Measurements from ENCODE around the gene FOLR1. TPM values are rescaled to one million over a fixed set of nuclear protein-coding genes. Genes with fewer than 3 reads are reported as not detected.
"Not testable (repeated sequence)": the region's sequence is repeated elsewhere in the genome, so short reads cannot be mapped to it uniquely, and the experiment has no call there.

FOLR1 gene
- total RNA-seq, 2 donors from 2014 or later: 13.8 to 19.3 TPM

DNA sequence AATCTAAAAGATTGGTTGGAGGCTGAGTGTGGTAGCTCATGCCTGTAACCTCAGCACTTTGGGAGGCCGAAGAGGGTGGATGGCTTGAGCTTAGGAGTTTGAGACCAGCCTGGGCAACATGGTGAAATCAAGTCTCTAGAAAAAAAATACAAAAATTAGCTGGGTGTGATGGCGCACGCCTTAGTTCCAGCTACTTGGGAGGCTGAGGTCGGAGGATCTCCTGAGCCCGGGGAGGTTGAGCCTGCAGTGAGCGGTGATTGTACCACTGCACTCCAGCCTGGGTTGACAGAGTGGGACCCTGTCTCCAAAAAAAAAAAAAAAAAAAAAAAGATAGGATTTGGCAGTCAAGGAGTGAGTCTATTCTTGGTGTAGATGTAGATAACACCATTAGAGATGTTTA is 10.6 kb downstream of the FOLR1 start:
- H3K4me1 Mint-ChIP-seq: no peaks in the 10 kb centered on the region
- no peak overlapping the region for H3K27ac ChIP-seq (ENCODE audit: low read depth, low read length)
- no peaks in the 10 kb centered on the region for H3K9me3 ChIP-seq (ENCODE audit: control insufficient read depth, low read length)
- H3K4me3 ChIP-seq (ENCODE audit: low read length): no peak overlapping the region
- no peak overlapping the region for H3K4me3 Mint-ChIP-seq
- H3K9ac ChIP-seq (ENCODE audit: extremely low read depth, low read length, poor library complexity, severe bottlenecking): no peak overlapping the region
- no peak overlapping the region for H3K27ac Mint-ChIP-seq
- 92 to 97% methylated on average over 6 of the region's 6 CpGs for WGBS, 2 experiments (ENCODE audit: insufficient coverage in 1 of 2, insufficient read length in 1 of 2)
- no peaks in the 10 kb centered on the region for H3K36me3 Mint-ChIP-seq (ENCODE audit: low read depth)
- H3K27me3 ChIP-seq (ENCODE audit: control insufficient read depth, insufficient read depth, low read length, poor library complexity, severe bottlenecking): no peaks in the 10 kb centered on the region
- no peaks in the 10 kb centered on the region for H3K4me1 ChIP-seq (ENCODE audit: control insufficient read depth, insufficient read depth, low read length)
- no peaks in the 10 kb centered on the region for H3K9me3 Mint-ChIP-seq
- peak; percentile 12 for DNase-seq
- TF ChIP-seq, protein P1, sequence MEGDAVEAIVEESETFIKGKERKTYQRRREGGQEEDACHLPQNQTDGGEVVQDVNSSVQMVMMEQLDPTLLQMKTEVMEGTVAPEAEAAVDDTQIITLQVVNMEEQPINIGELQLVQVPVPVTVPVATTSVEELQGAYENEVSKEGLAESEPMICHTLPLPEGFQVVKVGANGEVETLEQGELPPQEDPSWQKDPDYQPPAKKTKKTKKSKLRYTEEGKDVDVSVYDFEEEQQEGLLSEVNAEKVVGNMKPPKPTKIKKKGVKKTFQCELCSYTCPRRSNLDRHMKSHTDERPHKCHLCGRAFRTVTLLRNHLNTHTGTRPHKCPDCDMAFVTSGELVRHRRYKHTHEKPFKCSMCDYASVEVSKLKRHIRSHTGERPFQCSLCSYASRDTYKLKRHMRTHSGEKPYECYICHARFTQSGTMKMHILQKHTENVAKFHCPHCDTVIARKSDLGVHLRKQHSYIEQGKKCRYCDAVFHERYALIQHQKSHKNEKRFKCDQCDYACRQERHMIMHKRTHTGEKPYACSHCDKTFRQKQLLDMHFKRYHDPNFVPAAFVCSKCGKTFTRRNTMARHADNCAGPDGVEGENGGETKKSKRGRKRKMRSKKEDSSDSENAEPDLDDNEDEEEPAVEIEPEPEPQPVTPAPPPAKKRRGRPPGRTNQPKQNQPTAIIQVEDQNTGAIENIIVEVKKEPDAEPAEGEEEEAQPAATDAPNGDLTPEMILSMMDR (conservative IDR thresholded peaks at IDR 0.05): no peak
- no peaks in the 10 kb centered on the region for H3K36me3 ChIP-seq (ENCODE audit: control insufficient read depth, insufficient read depth, low read length)
- no peaks in the 10 kb centered on the region for H3K27me3 Mint-ChIP-seq (ENCODE audit: insufficient read depth)

DNA sequence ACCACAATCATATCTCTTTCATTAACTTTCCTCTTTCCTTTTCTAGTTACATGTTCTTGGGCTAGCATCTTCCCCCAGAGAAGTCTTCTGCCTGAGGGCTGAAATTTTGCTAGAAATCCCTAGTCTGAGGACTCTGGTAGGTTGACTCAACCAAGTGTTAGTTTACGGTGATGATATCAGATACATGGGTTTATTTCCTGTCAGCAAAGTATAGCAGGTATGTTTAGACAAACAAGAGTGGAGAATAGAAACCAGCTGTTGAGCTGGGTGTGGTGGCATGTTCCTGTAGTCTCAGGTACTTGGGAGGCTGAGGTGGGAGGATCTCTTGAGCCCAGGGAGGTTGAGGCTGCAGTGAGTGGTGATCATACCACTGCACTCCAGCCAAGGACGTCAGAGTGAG is 11.2 kb downstream of the FOLR1 start:
- Mint-ChIP-seq H3K27me3 (ENCODE audit: insufficient read depth) (no peaks in the 10 kb centered on the region), H3K4me1 (no peaks in the 10 kb centered on the region)
- peak; percentile 15 for DNase-seq

DNA sequence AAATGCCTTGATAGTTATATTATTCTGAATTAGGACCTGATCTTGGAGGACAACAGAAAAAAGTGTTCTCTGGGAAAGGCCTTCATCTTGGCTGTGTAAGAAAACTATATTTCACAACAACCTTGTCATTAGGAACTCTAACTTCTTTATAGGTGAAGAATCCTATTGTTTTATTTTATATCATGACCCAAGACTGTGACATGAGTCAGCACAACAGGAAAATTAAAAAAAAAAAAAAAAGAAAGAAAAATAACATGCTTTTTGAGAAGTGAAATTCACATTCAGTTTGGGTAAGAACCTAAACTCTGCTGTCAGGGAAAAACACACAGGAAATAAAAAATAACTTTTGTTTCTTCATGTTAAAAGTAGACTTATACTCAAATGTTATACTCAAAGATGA is 12.9 kb downstream of the FOLR1 start:
- Histone ChIP-seq H3K4me3 (ENCODE audit: low read length) (no peak overlapping the region), H3K36me3 (ENCODE audit: control insufficient read depth, insufficient read depth, low read length) (no peaks in the 10 kb centered on the region), H3K27ac (ENCODE audit: low read depth, low read length) (no peak overlapping the region), H3K9me3 (ENCODE audit: control insufficient read depth, low read length) (no peaks in the 10 kb centered on the region), H3K27me3 (ENCODE audit: control insufficient read depth, insufficient read depth, low read length, poor library complexity, severe bottlenecking) (no peaks in the 10 kb centered on the region), H3K9ac (ENCODE audit: extremely low read depth, low read length, poor library complexity, severe bottlenecking) (no peak overlapping the region), H3K4me1 (ENCODE audit: control insufficient read depth, insufficient read depth, low read length) (no peaks in the 10 kb centered on the region)
- no peaks in the 10 kb centered on the region for H3K36me3 Mint-ChIP-seq (ENCODE audit: low read depth)
- DNase-seq: no peak
- peaks cover 12% of the 10 kb centered on the region for H3K4me1 Mint-ChIP-seq
- no peaks in the 10 kb centered on the region for H3K9me3 Mint-ChIP-seq
- H3K4me3 Mint-ChIP-seq: no peak overlapping the region
- no peaks in the 10 kb centered on the region for H3K27me3 Mint-ChIP-seq (ENCODE audit: insufficient read depth)
- TF ChIP-seq, protein P1 (conservative IDR thresholded peaks at IDR 0.05): no peak
- H3K27ac Mint-ChIP-seq: no peak overlapping the region

More for the DNA sequence above, 11.2 kb downstream of the FOLR1 start:
- no peak overlapping the region for H3K9ac ChIP-seq (ENCODE audit: extremely low read depth, low read length, poor library complexity, severe bottlenecking)
- no peak overlapping the region for H3K4me3 Mint-ChIP-seq
- H3K27ac Mint-ChIP-seq: no peak overlapping the region
- H3K27me3 ChIP-seq (ENCODE audit: control insufficient read depth, insufficient read depth, low read length, poor library complexity, severe bottlenecking): no peaks in the 10 kb centered on the region
- H3K9me3 Mint-ChIP-seq: no peaks in the 10 kb centered on the region
- no peaks in the 10 kb centered on the region for H3K9me3 ChIP-seq (ENCODE audit: control insufficient read depth, low read length)
- no peaks in the 10 kb centered on the region for H3K36me3 Mint-ChIP-seq (ENCODE audit: low read depth)
- no peaks in the 10 kb centered on the region for H3K36me3 ChIP-seq (ENCODE audit: control insufficient read depth, insufficient read depth, low read length)
- no peaks in the 10 kb centered on the region for H3K4me1 ChIP-seq (ENCODE audit: control insufficient read depth, insufficient read depth, low read length)
- no peak overlapping the region for H3K4me3 ChIP-seq (ENCODE audit: low read length)
- 86 to 100% methylated on average over 1 of the region's 2 CpGs for WGBS, 2 experiments (ENCODE audit: insufficient coverage in 1 of 2, insufficient read length in 1 of 2)
- TF ChIP-seq, protein P1 (conservative IDR thresholded peaks at IDR 0.05): no peak
- no peak overlapping the region for H3K27ac ChIP-seq (ENCODE audit: low read depth, low read length)

DNA sequence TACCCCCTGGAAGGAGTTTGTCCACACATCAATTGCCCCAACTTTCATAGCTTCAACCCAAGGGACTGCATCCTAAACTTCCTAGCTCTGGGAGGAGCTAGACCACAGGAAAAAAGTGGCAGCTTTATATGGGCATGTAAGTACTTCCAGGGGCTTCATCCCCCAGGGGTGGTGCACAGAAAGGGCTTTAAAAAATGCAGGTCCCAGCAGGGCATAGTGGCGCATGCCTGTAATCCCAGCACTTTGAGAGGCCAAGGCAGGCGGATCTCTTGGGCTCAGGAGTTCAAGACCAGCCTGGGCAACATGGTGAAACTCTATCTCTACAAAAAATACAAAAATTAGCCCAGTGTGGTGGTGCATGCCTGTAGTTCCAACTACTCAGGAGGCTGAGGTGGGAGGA is 14.9 kb downstream of the FOLR1 start:
- not testable (repeated sequence) for H3K27ac ChIP-seq (ENCODE audit: low read depth, low read length); H3K9ac ChIP-seq (ENCODE audit: extremely low read depth, low read length, poor library complexity, severe bottlenecking); H3K9me3 Mint-ChIP-seq; H3K27ac Mint-ChIP-seq; H3K4me3 Mint-ChIP-seq; H3K9me3 ChIP-seq (ENCODE audit: control insufficient read depth, low read length); H3K4me1 ChIP-seq (ENCODE audit: control insufficient read depth, insufficient read depth, low read length); H3K27me3 Mint-ChIP-seq (ENCODE audit: insufficient read depth); H3K36me3 ChIP-seq (ENCODE audit: control insufficient read depth, insufficient read depth, low read length); H3K36me3 Mint-ChIP-seq (ENCODE audit: low read depth); H3K4me3 ChIP-seq (ENCODE audit: low read length); H3K27me3 ChIP-seq (ENCODE audit: control insufficient read depth, insufficient read depth, low read length, poor library complexity, severe bottlenecking)
- peak; percentile 45 for DNase-seq
- peaks cover 12% of the 10 kb centered on the region for H3K4me1 Mint-ChIP-seq
- 88 to 100% methylated on average over 1 to 2 of the region's 2 CpGs for WGBS, 2 experiments (ENCODE audit: insufficient coverage in 1 of 2, insufficient read length in 1 of 2)
